CD4-positive, alpha-beta T cell (primary cell): Measurements from ENCODE around the gene S100A5. TPM values are rescaled to one million over a fixed set of nuclear protein-coding genes. Genes with fewer than 3 reads are reported as not detected.
"Not testable (repeated sequence)": the region's sequence is repeated elsewhere in the genome, so short reads cannot be mapped to it uniquely, and the experiment has no call there.

Source experiments
- ATAC-seq: fragments of 200-7000 bp; cut with Tn5 transposase; one replicate; pipeline ENCODE4 v1.10.0; 2022; ENCODE audit warnings: mild to moderate bottlenecking; ENCODE audit not compliant: poor library complexity
- CTCF ChIA-PET: fragments of 350-600 bp; sonication (Branson Sonifier 250); formaldehyde crosslinking; loops from one replicate; lab custom pipeline; 2021; ENCODE audit warnings: antibody characterized with exemption, inconsistent platforms; lab: Charles Lee
- POLR2A ChIA-PET: fragments of 350-600 bp; sonication (Branson Sonifier 250); formaldehyde crosslinking; loops from one replicate; lab custom pipeline; 2021; ENCODE audit warnings: antibody characterized with exemption, inconsistent platforms; lab: Charles Lee
- DNase-seq, 14 experiments: peaks; one replicate each; pipeline ENCODE4 v3.0.0-alpha.2; 2013 to 2020; ENCODE audit warnings: mixed read lengths in 2 of 14
- H3K27ac ChIP-seq, 2 donors: one replicate each; pipeline versions ENCODE4 v1.5.1 to v1.7.0; 2013; ENCODE audit warnings: low read length in 2 of 2, low read depth in 1 of 2, mild to moderate bottlenecking in 1 of 2
- H3K27me3 ChIP-seq, 2 experiments: 1 replicate in 1 of 2; 2 replicates in 1 of 2; pipeline versions ENCODE4 v1.6.1 to v1.7.0; 2013; ENCODE audit warnings: low read length in 2 of 2, control low read depth in 1 of 2, mild to moderate bottlenecking in 1 of 2, moderate library complexity in 1 of 2; ENCODE audit not compliant: insufficient read depth in 2 of 2, control insufficient read depth in 1 of 2
- H3K36me3 ChIP-seq: one replicate; pipeline ENCODE4 v1.6.1; 2013; ENCODE audit warnings: low read length, control low read depth; ENCODE audit not compliant: insufficient read depth
- H3K4me1 ChIP-seq: one replicate; pipeline ENCODE4 v1.6.1; 2013; ENCODE audit warnings: low read length, control low read depth; ENCODE audit not compliant: insufficient read depth
- H3K4me3 ChIP-seq: one replicate; pipeline ENCODE4 v1.5.1; 2013; ENCODE audit warnings: mild to moderate bottlenecking, low read length, moderate library complexity
- H3K9me3 ChIP-seq, 2 experiments: 1 replicate in 1 of 2; 2 replicates in 1 of 2; pipeline versions ENCODE4 v1.6.1 to v1.7.0; 2013; ENCODE audit warnings: low read length in 2 of 2, mild to moderate bottlenecking in 2 of 2, control low read depth in 1 of 2, moderate library complexity in 1 of 2; ENCODE audit not compliant: control insufficient read depth in 1 of 2, insufficient read depth in 1 of 2
- H3K27ac Mint-ChIP-seq: one replicate; pipeline ENCODE4 v1.8.0; 2020; ENCODE audit warnings: mixed read lengths
- H3K27me3 Mint-ChIP-seq: one replicate; pipeline ENCODE4 v1.8.0; 2021; ENCODE audit warnings: mixed read lengths
- H3K36me3 Mint-ChIP-seq: one replicate; pipeline ENCODE4 v1.8.0; 2021; ENCODE audit warnings: low read depth, mixed read lengths
- H3K4me1 Mint-ChIP-seq: one replicate; pipeline ENCODE4 v1.8.0; 2021; ENCODE audit warnings: low read depth, mixed read lengths
- H3K4me3 Mint-ChIP-seq: one replicate; pipeline ENCODE4 v1.8.0; 2020; ENCODE audit warnings: mild to moderate bottlenecking, mixed read lengths
- H3K9me3 Mint-ChIP-seq: one replicate; pipeline ENCODE4 v1.8.0; 2020; ENCODE audit warnings: mixed read lengths
- CTCF ChIP-seq: fragments of 200-600 bp; IDR thresholded peaks from one replicate; pipeline ENCODE4 v1.8.0; 2022; ENCODE audit warnings: antibody characterized with exemption, mild to moderate bottlenecking
- intact Hi-C, 2 experiments: fragments of 100-400 bp; cut with DNase I in 1 of 2; cut with micrococcal nuclease in 1 of 2; formaldehyde crosslinking; loops; one replicate each; pipeline versions ENCODE4 v1.15.1 to v1.9.0; 2023 to 2025; cut with DNase I, micrococcal nuclease
- polyA plus RNA-seq, 2 donors: library from polyadenylated mRNA; unstranded; fragments of 120-200 nt; gene quantifications; one replicate each; pipeline ENCODE4 v1.2.1, GENCODE V29; 2013
- total RNA-seq, 174 experiments: library from RNA in 2 of 174; stranded (reverse) in 2 of 174; gene quantifications; one replicate each; pipeline ENCODE4 v1.2.3 and lab custom pipeline; 2021 to 2026

Gene S100A5
- 1 to 10 TPM in 1 of 2 experiments, under 1 TPM in 1; 0.80 to 1.3 TPM for total RNA-seq
- 0.77 TPM for polyA plus RNA-seq (2013, experiment 1 of 2)
- 1.1 TPM for polyA plus RNA-seq (2013, experiment 2 of 2)
- 0 to 1.9 (median 0.53) reads per million in 172 experiments for total RNA-seq (lab: John Stamatoyannopoulos, UW)

- ChIA-PET CTCF (interaction anchor here (1.3 to 6.4 kb wide), 4 partner anchors 7 to 32 kb away, joined by 4 to 55 read pairs (median 10); partner anchors contain the start of gene S100A6), POLR2A (interaction anchor here (0.6 to 3.4 kb wide), 8 partner anchors 9 to 1065 kb away, joined by 3 to 23 read pairs (median 4); partner anchors contain the start of genes CHTOP and ILF2)
- Mint-ChIP-seq H3K4me3 (peak within 1 kb of the TSS; percentile 86), H3K27ac (peak within 1 kb of the TSS; percentile 98), H3K27me3 (no peaks in the 10 kb centered on the region), H3K4me1 (peaks cover 90% of the 10 kb centered on the region), H3K9me3 (no peaks in the 10 kb centered on the region), H3K36me3 (peaks cover 51% of the 10 kb centered on the region)
- peaks cover 85% of the 10 kb centered on the region for H3K4me1 ChIP-seq
- H3K9me3 ChIP-seq: no peaks in the 10 kb centered on the region
- DNase-seq (peak; percentile 35 to 83 (median 56)), ATAC-seq (peak; percentile 25)
- intact Hi-C loops: no loop called here
- H3K36me3 ChIP-seq: peaks cover 26% of the 10 kb centered on the region
- H3K27me3 ChIP-seq: no peaks in the 10 kb centered on the region
- TF ChIP-seq CTCF: no peak
- peak within 1 kb of the TSS; percentile 13 for H3K4me3 ChIP-seq
- peak within 1 kb of the TSS; percentile 71 to 74 for H3K27ac ChIP-seq
Measured at GRCh38 chr1:153540394-153541361, at the start of gene S100A5. Gene S100A5, minus strand, starts transcription at chr1:153540934. Its CDS starts 743 bp downstream, at chr1:153540191.

DNA sequence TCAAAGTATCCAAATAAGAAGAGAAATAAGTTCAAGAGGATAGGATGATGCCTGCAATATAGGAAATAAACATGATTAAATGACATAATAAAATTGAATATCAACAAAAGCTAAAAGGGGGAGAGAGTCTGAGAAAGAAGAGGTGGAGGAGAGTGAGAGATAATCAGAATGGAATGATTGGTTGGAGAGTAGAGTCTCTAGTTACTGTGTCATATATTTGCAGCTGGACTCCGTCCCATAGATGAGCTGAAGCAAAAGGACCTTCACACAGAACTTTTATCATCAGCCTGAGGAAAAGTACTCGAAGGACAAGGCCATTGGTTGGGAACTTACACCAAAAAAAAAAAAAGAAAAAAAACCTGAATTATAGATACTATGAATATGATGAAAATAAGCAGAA lies 47.7 kb upstream of the S100A5 start:
- no peaks in the 10 kb centered on the region for H3K27me3 ChIP-seq
- DNase-seq: no peak
- no peak for TF ChIP-seq CTCF
- no peak overlapping the region for H3K27ac ChIP-seq
- no peaks in the 10 kb centered on the region for H3K4me1 Mint-ChIP-seq
- H3K4me1 ChIP-seq: no peaks in the 10 kb centered on the region
- no peak overlapping the region for H3K4me3 Mint-ChIP-seq
- H3K9me3 Mint-ChIP-seq: no peaks in the 10 kb centered on the region
- POLR2A ChIA-PET: interaction anchor here (0.5 kb wide), 1 partner anchor 404 kb away, joined by 3 read pairs; no protein-coding TSS in a partner anchor
- CTCF ChIA-PET: no interaction called here
- H3K27me3 Mint-ChIP-seq: no peaks in the 10 kb centered on the region
- H3K36me3 ChIP-seq: no peaks in the 10 kb centered on the region
- H3K27ac Mint-ChIP-seq: no peak overlapping the region
- no peaks in the 10 kb centered on the region for H3K9me3 ChIP-seq
- no peak for ATAC-seq
- intact Hi-C loops: no loop called here
- no peaks in the 10 kb centered on the region for H3K36me3 Mint-ChIP-seq
- no peak overlapping the region for H3K4me3 ChIP-seq

- H3K27ac Mint-ChIP-seq, H3K27me3 ChIP-seq, H3K4me1 ChIP-seq, POLR2A ChIA-PET, H3K36me3 Mint-ChIP-seq, H3K9me3 ChIP-seq, DNase-seq, H3K4me3 ChIP-seq, intact Hi-C loops, H3K36me3 ChIP-seq, H3K9me3 Mint-ChIP-seq, H3K4me1 Mint-ChIP-seq, H3K4me3 Mint-ChIP-seq, H3K27me3 Mint-ChIP-seq, H3K27ac ChIP-seq, CTCF ChIA-PET, ATAC-seq: not testable (repeated sequence)
Measured at GRCh38 chr1:153588033-153588432, 47.3 kb upstream of the S100A5 start.
